Testis (tissue), 3 donors: ENCODE data around the gene TMEM244. TPM values are rescaled to one million over a fixed set of nuclear protein-coding genes. Genes with fewer than 3 reads are reported as not detected.

Experiments
- DNase-seq: peaks from one replicate; pipeline ENCODE4 v3.0.0-alpha.2; 2019
- H3K27ac ChIP-seq, 2 donors: fragments of 200-600 bp; sonication (generic); one replicate each; pipeline ENCODE4 v1.5.1; 2019
- H3K27me3 ChIP-seq: fragments of 200-600 bp; sonication (generic); one replicate; pipeline ENCODE4 v1.5.1; 2019
- H3K36me3 ChIP-seq: fragments of 200-600 bp; sonication (generic); one replicate; pipeline ENCODE4 v1.5.1; 2017; ENCODE audit warnings: low read depth; ENCODE audit errors: missing control alignments
- H3K4me1 ChIP-seq: fragments of 200-600 bp; sonication (generic); one replicate; pipeline ENCODE4 v1.5.1; 2019
- H3K4me3 ChIP-seq, 2 donors: fragments of 200-600 bp; sonication (generic); one replicate each; pipeline ENCODE4 v1.5.1; 2017 to 2019
- H3K9me3 ChIP-seq: fragments of 200-600 bp; sonication (generic); one replicate; pipeline ENCODE4 v1.5.1; 2017
- CTCF ChIP-seq, 3 experiments: fragments of 450-650 bp in 2 of 3; fragments of 200-600 bp in 1 of 3; sonication (generic) in 1 of 3; IDR thresholded peaks; one replicate each; pipeline ENCODE4 v1.5.1; 2016 to 2019; ENCODE audit warnings: antibody characterized with exemption in 3 of 3, mild to moderate bottlenecking in 2 of 3, moderate library complexity in 1 of 3
- POLR2A ChIP-seq: fragments of 450-650 bp; IDR thresholded peaks from one replicate; pipeline ENCODE4 v1.6.1; 2017; ENCODE audit warnings: antibody characterized with exemption, mild to moderate bottlenecking, moderate library complexity
- WGBS, 2 donors: methylation state at CpG; one replicate each; pipeline ENCODE4 v1.1.5; 2018; 5-methylcytosine and 5-hydroxymethylcytosine counted together
- intact Hi-C: fragments of 100-400 bp; cut with DNase I; formaldehyde crosslinking; loops from one replicate; pipeline ENCODE4 v1.15.1; 2023; ENCODE audit warnings: low total_unique reads
- polyA plus RNA-seq: library from polyadenylated mRNA; stranded (reverse); fragments of 350-450 nt; fragmentation: Illumina TruSeq; extraction: RNeasy Lipid Tissue Mini Kit (QIAGEN cat#74804); gene quantifications from one replicate; pipeline ENCODE4 v1.2.3, GENCODE V29; 2014; ENCODE audit warnings: low read depth, low replicate concordance; ENCODE audit not compliant: insufficient read depth
- total RNA-seq, 2 donors: library from RNA; depleted of rRNA; stranded (reverse); fragments of >200 nt; gene quantifications; one replicate each; pipeline ENCODE4 v1.2.3, GENCODE V29; 2016

Gene TMEM244
- total and polyA plus RNA-seq, 3 donors from 2014 or later = not detected

GRCh38 chr6:129863664-129864063 lies 2.5 kb upstream of the TMEM244 start:
- Histone ChIP-seq H3K27me3 (no peaks in the 10 kb centered on the region), H3K4me1 (peaks cover 3% of the 10 kb centered on the region), H3K4me3 (no peak overlapping the region), H3K9me3 (no peaks in the 10 kb centered on the region), H3K27ac (no peak overlapping the region), H3K36me3 (no peaks in the 10 kb centered on the region)
- intact Hi-C loops = no loop called here
- WGBS, 2 donors = 63 to 89% methylated on average over 6 of the region's 6 CpGs
- no peak for DNase-seq
- TF ChIP-seq CTCF (IDR thresholded peaks at IDR 0.05) (no peak), POLR2A (no peak)

- intact Hi-C loops = no loop called here
- WGBS, 2 donors = 28 to 31% methylated on average over 2 of the region's 2 CpGs
- no peak for DNase-seq
Observed at GRCh38 chr6:129859524-129859923, 1.6 kb downstream of the TMEM244 start.

GRCh38 chr6:129857838-129858237 lies 3.3 kb downstream of the TMEM244 start:
- intact Hi-C loops = no loop called here
- no peaks in the 10 kb centered on the region for H3K27me3 ChIP-seq
- peaks cover 3% of the 10 kb centered on the region for H3K4me1 ChIP-seq
- H3K9me3 ChIP-seq = no peaks in the 10 kb centered on the region
- WGBS, 2 donors = 71 to 95% methylated on average over 4 of the region's 4 CpGs
- no peak for DNase-seq
- no peak overlapping the region for H3K27ac ChIP-seq
- no peak for TF ChIP-seq POLR2A
- TF ChIP-seq CTCF (IDR thresholded peaks at IDR 0.05) = no peak
- H3K36me3 ChIP-seq = no peaks in the 10 kb centered on the region
- no peak overlapping the region for H3K4me3 ChIP-seq

More at GRCh38 chr6:129859524-129859923, 1.6 kb downstream of the TMEM244 start:
- TF ChIP-seq POLR2A (no peak), CTCF (IDR thresholded peaks at IDR 0.05) (no peak)
- no peak overlapping the region for H3K4me3 ChIP-seq
- peaks cover 3% of the 10 kb centered on the region for H3K4me1 ChIP-seq
- H3K27me3 ChIP-seq = no peaks in the 10 kb centered on the region
- H3K9me3 ChIP-seq = no peaks in the 10 kb centered on the region
- no peak overlapping the region for H3K27ac ChIP-seq
- H3K36me3 ChIP-seq = no peaks in the 10 kb centered on the region

GRCh38 chr6:129853996-129854711 lies 7.0 kb downstream of the TMEM244 start:
- no peaks in the 10 kb centered on the region for H3K27me3 ChIP-seq
- no peaks in the 10 kb centered on the region for H3K36me3 ChIP-seq
- H3K4me3 ChIP-seq = no peak overlapping the region
- H3K4me1 ChIP-seq = no peaks in the 10 kb centered on the region
- 75 to 83% methylated on average over 3 of the region's 3 CpGs for WGBS, 2 donors
- DNase-seq = no peak
- intact Hi-C loops = no loop called here
- no peak overlapping the region for H3K27ac ChIP-seq
- H3K9me3 ChIP-seq = no peaks in the 10 kb centered on the region
- TF ChIP-seq POLR2A (no peak), CTCF (IDR thresholded peaks at IDR 0.05) (no peak)

GRCh38 chr6:129852257-129852858 lies 8.8 kb downstream of the TMEM244 start:
- H3K4me3 ChIP-seq = no peak overlapping the region
- TF ChIP-seq POLR2A = no peak
- no peak for TF ChIP-seq CTCF (IDR thresholded peaks at IDR 0.05)
- no peaks in the 10 kb centered on the region for H3K4me1 ChIP-seq
- no peak for DNase-seq
- H3K36me3 ChIP-seq = no peaks in the 10 kb centered on the region
- H3K9me3 ChIP-seq = no peaks in the 10 kb centered on the region
- intact Hi-C loops = no loop called here
- 57 to 64% methylated on average over 5 of the region's 5 CpGs for WGBS, 2 donors
- no peak overlapping the region for H3K27ac ChIP-seq
- H3K27me3 ChIP-seq = no peaks in the 10 kb centered on the region
